Upper lobe of left lung (tissue), 6 donors: Measurements from ENCODE around the gene MYOF. TPM values are rescaled to one million over a fixed set of nuclear protein-coding genes. Genes with fewer than 3 reads are reported as not detected.
A peak's percentile ranks its signal among the peaks of the same experiment; 100 is the strongest.
"Not testable (repeated sequence)": the region's sequence is repeated elsewhere in the genome, so short reads cannot be mapped to it uniquely, and the experiment has no call there.

Experiments
- ATAC-seq, 2 donors: fragments of 200-7000 bp; cut with Tn5 transposase; one replicate each; pipeline ENCODE4 v1.9.1; 2022; ENCODE audit warnings: mild to moderate bottlenecking in 2 of 2, moderate library complexity in 2 of 2; ENCODE audit not compliant: low FRiP score in 2 of 2
- DNase-seq, 2 donors: peaks; one replicate each; pipeline ENCODE4 v3.0.0-alpha.2; 2019 to 2020
- H3K27ac ChIP-seq, 4 donors: fragments of 200-600 bp; sonication (generic); one replicate each; pipeline ENCODE4 v1.5.1; 2016 to 2019
- H3K27me3 ChIP-seq, 4 donors: fragments of 200-600 bp; sonication (generic); one replicate each; pipeline ENCODE4 v1.5.1; 2017 to 2019
- H3K36me3 ChIP-seq, 4 donors: fragments of 200-600 bp; sonication (generic); one replicate each; pipeline ENCODE4 v1.5.1; 2016 to 2019
- H3K4me1 ChIP-seq, 4 donors: fragments of 200-600 bp; sonication (generic); one replicate each; pipeline ENCODE4 v1.5.1; 2018 to 2019
- H3K4me3 ChIP-seq, 4 donors: fragments of 200-600 bp; sonication (generic); one replicate each; pipeline ENCODE4 v1.5.1; 2017 to 2019; ENCODE audit warnings: mild to moderate bottlenecking in 2 of 4, moderate library complexity in 1 of 4
- H3K9me3 ChIP-seq, 4 donors: fragments of 200-600 bp; sonication (generic); one replicate each; pipeline ENCODE4 v1.5.1; 2018 to 2019
- EP300 ChIP-seq, 4 donors: sonication (generic); formaldehyde crosslinking; IDR thresholded peaks; one replicate each; pipeline ENCODE4 v1.5.1; 2017; ENCODE audit warnings: antibody characterized with exemption in 4 of 4, control low read depth in 2 of 4
- POLR2A ChIP-seq, 4 donors: fragments of 450-650 bp; IDR thresholded peaks; one replicate each; pipeline ENCODE4 v1.5.1; 2016 to 2017; ENCODE audit warnings: antibody characterized with exemption in 4 of 4, mild to moderate bottlenecking in 2 of 4
- POLR2AphosphoS5 ChIP-seq, 2 donors: sonication (generic); formaldehyde crosslinking; IDR thresholded peaks; one replicate each; pipeline ENCODE4 v1.5.1; 2017; ENCODE audit warnings: antibody characterized with exemption in 2 of 2
- WGBS, 2 donors: methylation state at CpG; one replicate each; pipeline ENCODE4 v1.1.5; 2017 to 2018; 5-methylcytosine and 5-hydroxymethylcytosine counted together
- total RNA-seq, 6 donors: library from RNA; depleted of rRNA in 4 of 6; stranded (reverse); fragments of >200 nt in 4 of 6; gene quantifications; one replicate each; pipeline versions ENCODE4 v1.1.0 to v1.2.1, GENCODE V29; 2016 to 2021
- TF ChIP-seq, protein P1 (sequence below), 6 experiments: fragments of 450-650 bp in 4 of 6; fragments of 200-600 bp in 2 of 6; sonication (generic) in 2 of 6; IDR thresholded peaks; one replicate each; pipeline ENCODE4 v1.5.1; 2016 to 2019; ENCODE audit warnings: antibody characterized with exemption in 6 of 6
- donor health status: DM: no; HTN: no; CAD: no; lungs with moderate emphysema.
- donor health status: DM: no; HTN: yes; CAD: no; lungs with severe emphysema.

The MYOF gene
- total RNA-seq, 6 donors from 2014 or later: 83.9 to 168 (median 129) TPM

DNA sequence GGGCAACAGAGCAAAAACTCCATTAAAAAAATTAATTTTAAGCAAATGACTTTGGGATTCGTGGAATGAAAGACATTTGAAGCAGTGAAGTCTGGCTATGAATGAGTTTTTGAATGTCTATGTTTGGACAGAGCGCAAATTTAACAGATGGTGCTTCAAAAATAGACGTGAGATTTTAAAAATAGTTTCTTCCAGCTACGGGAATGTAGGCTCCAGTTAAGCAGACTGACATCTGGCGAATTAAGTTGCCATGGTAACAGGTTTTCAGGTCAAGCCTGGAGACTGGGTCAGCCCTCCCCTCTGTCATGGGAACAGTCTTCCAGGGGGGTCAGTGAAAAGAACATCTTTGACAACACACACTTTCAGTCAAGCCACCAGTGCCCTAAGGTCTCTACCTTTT, 62.0 kb downstream of the MYOF start:
- peak overlapping the region in 3 of 4 donors; percentile 30 to 59 (median 55) for H3K27ac ChIP-seq
- WGBS, 2 donors: 63 to 69% methylated on average over 5 of the region's 5 CpGs

DNA sequence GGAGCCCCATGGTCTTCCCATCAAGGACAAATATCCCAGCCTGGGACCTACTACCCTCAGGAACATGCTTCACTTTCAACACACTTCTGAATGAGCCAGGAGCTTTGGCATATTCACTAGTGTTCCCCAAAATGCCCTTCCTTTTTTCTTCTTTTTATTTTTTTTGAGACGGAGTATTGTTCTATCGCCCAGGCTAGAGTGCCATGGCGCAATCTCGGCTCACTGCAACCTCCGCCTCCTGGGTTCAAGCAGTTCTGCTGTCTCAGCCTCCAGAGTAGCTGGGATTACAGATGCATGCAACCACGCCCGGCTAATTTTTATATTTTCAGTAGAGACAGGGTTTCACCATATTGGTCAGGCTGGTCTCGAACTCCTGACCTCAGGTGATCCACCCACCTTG, 63.1 kb downstream of the MYOF start:
- not testable (repeated sequence) for H3K9me3 ChIP-seq, H3K36me3 ChIP-seq, H3K4me3 ChIP-seq, H3K27ac ChIP-seq, ATAC-seq, H3K27me3 ChIP-seq, DNase-seq
- peaks cover 12 to 26% (median 17%) of the 10 kb centered on the region in 4 donors for H3K4me1 ChIP-seq
- 69 to 78% methylated on average over 8 of the region's 8 CpGs for WGBS, 2 donors

More for the DNA sequence above, 62.0 kb downstream of the MYOF start:
- ATAC-seq (no peak), DNase-seq (no peak)
- peaks cover 9 to 26% (median 16%) of the 10 kb centered on the region in 4 donors for H3K4me1 ChIP-seq
- H3K4me3 ChIP-seq: no peak overlapping the region
- no peaks in the 10 kb centered on the region for H3K27me3 ChIP-seq
- TF ChIP-seq POLR2A (IDR thresholded peaks at IDR 0.05): no peak
- TF ChIP-seq, protein P1, sequence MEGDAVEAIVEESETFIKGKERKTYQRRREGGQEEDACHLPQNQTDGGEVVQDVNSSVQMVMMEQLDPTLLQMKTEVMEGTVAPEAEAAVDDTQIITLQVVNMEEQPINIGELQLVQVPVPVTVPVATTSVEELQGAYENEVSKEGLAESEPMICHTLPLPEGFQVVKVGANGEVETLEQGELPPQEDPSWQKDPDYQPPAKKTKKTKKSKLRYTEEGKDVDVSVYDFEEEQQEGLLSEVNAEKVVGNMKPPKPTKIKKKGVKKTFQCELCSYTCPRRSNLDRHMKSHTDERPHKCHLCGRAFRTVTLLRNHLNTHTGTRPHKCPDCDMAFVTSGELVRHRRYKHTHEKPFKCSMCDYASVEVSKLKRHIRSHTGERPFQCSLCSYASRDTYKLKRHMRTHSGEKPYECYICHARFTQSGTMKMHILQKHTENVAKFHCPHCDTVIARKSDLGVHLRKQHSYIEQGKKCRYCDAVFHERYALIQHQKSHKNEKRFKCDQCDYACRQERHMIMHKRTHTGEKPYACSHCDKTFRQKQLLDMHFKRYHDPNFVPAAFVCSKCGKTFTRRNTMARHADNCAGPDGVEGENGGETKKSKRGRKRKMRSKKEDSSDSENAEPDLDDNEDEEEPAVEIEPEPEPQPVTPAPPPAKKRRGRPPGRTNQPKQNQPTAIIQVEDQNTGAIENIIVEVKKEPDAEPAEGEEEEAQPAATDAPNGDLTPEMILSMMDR (IDR thresholded peaks at IDR 0.05): no peak
- TF ChIP-seq POLR2AphosphoS5 (IDR thresholded peaks at IDR 0.05): no peak
- TF ChIP-seq EP300 (IDR thresholded peaks at IDR 0.05): no peak
- peaks cover 0 to 4% (median under 1%) of the 10 kb centered on the region in 4 donors for H3K36me3 ChIP-seq
- no peaks in the 10 kb centered on the region for H3K9me3 ChIP-seq

GRCh38 chr10:93417921-93418320, 64.2 kb downstream of the MYOF start:
- no peak for TF ChIP-seq POLR2AphosphoS5 (IDR thresholded peaks at IDR 0.05)
- TF ChIP-seq, protein P1 (IDR thresholded peaks at IDR 0.05): no peak
- no peak for TF ChIP-seq POLR2A (IDR thresholded peaks at IDR 0.05)
- TF ChIP-seq EP300 (IDR thresholded peaks at IDR 0.05): no peak
- peaks cover 12 to 31% (median 27%) of the 10 kb centered on the region in 4 donors for H3K4me1 ChIP-seq
- no peak overlapping the region for H3K27ac ChIP-seq
- peaks cover 0 to 4% (median 0%) of the 10 kb centered on the region in 4 donors for H3K36me3 ChIP-seq
- H3K9me3 ChIP-seq: no peaks in the 10 kb centered on the region
- no peaks in the 10 kb centered on the region for H3K27me3 ChIP-seq
- ATAC-seq (no peak), DNase-seq (no peak)
- H3K4me3 ChIP-seq: no peak overlapping the region
- 67 to 72% methylated on average over 3 of the region's 3 CpGs for WGBS, 2 donors

- DNase-seq (peak in 1 of 2 donors; percentile 39), ATAC-seq (peak in 1 of 2 donors; percentile 75)
- H3K36me3 ChIP-seq: peaks cover 0 to 4% (median 0%) of the 10 kb centered on the region in 4 donors
- no peaks in the 10 kb centered on the region for H3K9me3 ChIP-seq
- H3K27me3 ChIP-seq: no peaks in the 10 kb centered on the region
- TF ChIP-seq POLR2A (IDR thresholded peaks at IDR 0.05) (no peak), EP300 (IDR thresholded peaks at IDR 0.05) (peak in 1 of 4 donors; percentile 5), POLR2AphosphoS5 (IDR thresholded peaks at IDR 0.05) (no peak)
- TF ChIP-seq, protein P1 (IDR thresholded peaks at IDR 0.05): no peak
- 63 to 66% methylated on average over 3 of the region's 3 CpGs for WGBS, 2 donors
- no peak overlapping the region for H3K27ac ChIP-seq
- peaks cover 12 to 32% (median 28%) of the 10 kb centered on the region in 4 donors for H3K4me1 ChIP-seq
- H3K4me3 ChIP-seq: no peak overlapping the region
Observed at GRCh38 chr10:93417266-93417665, 64.9 kb downstream of the MYOF start.

DNA sequence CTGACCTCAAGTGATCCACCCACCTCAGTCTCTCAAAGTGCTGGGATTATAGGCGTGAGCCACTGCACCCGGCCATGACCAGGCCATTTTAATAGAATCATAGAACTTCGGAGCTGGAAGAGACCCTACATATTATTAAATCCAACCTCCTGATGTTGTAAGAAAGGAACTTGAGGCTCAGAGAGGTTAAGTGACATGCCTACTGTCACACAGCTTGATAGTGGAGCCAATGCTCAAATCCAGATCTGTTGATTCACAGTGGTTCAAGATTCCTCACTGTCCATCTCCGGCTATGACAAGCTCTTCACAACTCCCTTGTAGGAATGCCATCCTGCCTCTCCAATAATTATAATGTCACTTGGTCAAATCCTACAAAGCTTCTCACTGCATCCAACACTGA, 65.3 kb downstream of the MYOF start:
- Histone ChIP-seq H3K27ac (no peak overlapping the region), H3K4me1 (peaks cover 12 to 28% (median 27%) of the 10 kb centered on the region in 4 donors), H3K9me3 (no peaks in the 10 kb centered on the region), H3K36me3 (peaks cover 0 to 4% (median 0%) of the 10 kb centered on the region in 4 donors), H3K4me3 (no peak overlapping the region), H3K27me3 (no peaks in the 10 kb centered on the region)
- ATAC-seq (no peak), DNase-seq (no peak)
- 89 to 100% methylated on average over 4 of the region's 4 CpGs for WGBS, 2 donors
- TF ChIP-seq POLR2AphosphoS5 (IDR thresholded peaks at IDR 0.05): no peak
- TF ChIP-seq, protein P1 (IDR thresholded peaks at IDR 0.05): no peak
- TF ChIP-seq POLR2A (IDR thresholded peaks at IDR 0.05): no peak
- TF ChIP-seq EP300 (IDR thresholded peaks at IDR 0.05): no peak
